Measurements from ENCODE around the gene SPI1.
"Not testable (repeated sequence)": the region's sequence is repeated elsewhere in the genome, so short reads cannot be mapped to it uniquely, and the experiment has no call there.

SPI1 gene

GRCh38 chr11:47342036-47342803 is 36.1 kb downstream of the SPI1 start:
- Histone ChIP-seq H3K36me3 (ENCODE audit: control insufficient read depth, insufficient read depth, low read length, severe bottlenecking) (no peaks in the 10 kb centered on the region), H3K27me3 (replicated peaks; ENCODE audit: control insufficient read depth, insufficient read depth, low read length) (peaks cover 25% of the 10 kb centered on the region), H3K4me3 (ENCODE audit: low read length) (no peak overlapping the region), H3K9me3 (ENCODE audit: control insufficient read depth, low read length) (no peaks in the 10 kb centered on the region), H3K4me1 (ENCODE audit: control insufficient read depth, insufficient read depth, low read length) (no peaks in the 10 kb centered on the region), H3K9ac (ENCODE audit: low read length) (no peak overlapping the region)
- DNase-seq (ENCODE audit: low read depth) = no peak

DNA sequence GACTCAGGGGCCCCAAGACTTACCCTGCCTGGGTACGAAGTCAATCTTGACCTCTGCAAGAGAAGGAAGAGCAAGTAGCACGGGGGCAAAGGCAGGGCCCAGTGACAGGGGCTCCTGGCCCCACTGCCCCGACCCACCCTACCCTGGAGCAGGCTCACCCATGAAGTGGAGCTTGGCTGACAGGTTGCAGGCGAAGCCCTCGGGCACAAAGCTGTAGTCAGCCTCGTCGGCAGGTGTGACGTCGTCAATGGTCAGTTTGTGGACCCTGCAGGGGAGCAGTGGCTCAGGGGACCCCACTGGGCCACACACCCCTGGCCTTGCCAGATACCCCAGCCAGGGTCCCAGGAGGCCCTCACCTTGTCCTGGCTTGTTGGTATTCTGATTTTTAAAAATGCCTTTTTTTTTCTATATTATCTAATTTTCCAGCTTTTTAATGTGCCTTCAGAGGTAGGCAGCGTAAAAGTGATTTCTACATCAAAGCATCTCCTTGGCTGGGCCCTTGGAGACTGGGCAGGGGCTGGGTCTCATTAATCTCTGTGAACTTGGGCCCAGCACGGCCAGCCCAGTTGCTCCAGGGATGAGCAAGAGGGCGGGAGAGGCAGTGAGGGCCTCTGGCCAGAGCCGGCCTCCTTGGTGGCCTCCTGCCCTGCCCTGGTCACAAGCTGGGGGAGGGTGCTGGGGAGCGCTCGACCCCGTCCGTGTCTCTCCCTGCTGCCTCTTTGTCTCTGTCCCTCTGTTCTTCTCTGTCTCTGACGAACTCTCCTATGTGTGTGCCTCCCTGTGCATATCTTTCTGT is 37.2 kb downstream of the SPI1 start:
- no peaks in the 10 kb centered on the region for H3K36me3 ChIP-seq (ENCODE audit: control insufficient read depth, insufficient read depth, low read length, severe bottlenecking)
- H3K27me3 ChIP-seq (replicated peaks; ENCODE audit: control insufficient read depth, insufficient read depth, low read length) = peaks cover 18% of the 10 kb centered on the region
- no peak for DNase-seq (ENCODE audit: low read depth)
- H3K4me1 ChIP-seq (ENCODE audit: control insufficient read depth, insufficient read depth, low read length) = no peaks in the 10 kb centered on the region
- no peak overlapping the region for H3K9ac ChIP-seq (ENCODE audit: low read length)
- H3K9me3 ChIP-seq (ENCODE audit: control insufficient read depth, low read length) = no peaks in the 10 kb centered on the region
- no peak overlapping the region for H3K4me3 ChIP-seq (ENCODE audit: low read length)

GRCh38 chr11:47340010-47340409 is 38.3 kb downstream of the SPI1 start:
- DNase-seq (ENCODE audit: low read depth) = no peak
- Histone ChIP-seq H3K9me3 (ENCODE audit: control insufficient read depth, low read length) (no peaks in the 10 kb centered on the region), H3K27me3 (replicated peaks; ENCODE audit: control insufficient read depth, insufficient read depth, low read length) (peaks cover 7% of the 10 kb centered on the region), H3K4me3 (ENCODE audit: low read length) (no peak overlapping the region), H3K4me1 (ENCODE audit: control insufficient read depth, insufficient read depth, low read length) (no peaks in the 10 kb centered on the region), H3K9ac (ENCODE audit: low read length) (no peak overlapping the region), H3K36me3 (ENCODE audit: control insufficient read depth, insufficient read depth, low read length, severe bottlenecking) (no peaks in the 10 kb centered on the region)

GRCh38 chr11:47338396-47339241 is 39.7 kb downstream of the SPI1 start:
- no peak overlapping the region for H3K4me3 ChIP-seq (ENCODE audit: low read length)
- H3K4me1 ChIP-seq (ENCODE audit: control insufficient read depth, insufficient read depth, low read length) = no peaks in the 10 kb centered on the region
- H3K9ac ChIP-seq (ENCODE audit: low read length) = no peak overlapping the region

GRCh38 chr11:47337229-47337924 is 41.0 kb downstream of the SPI1 start:
- Histone ChIP-seq H3K9me3 (ENCODE audit: control insufficient read depth, low read length) (no peaks in the 10 kb centered on the region), H3K4me1 (ENCODE audit: control insufficient read depth, insufficient read depth, low read length) (no peaks in the 10 kb centered on the region), H3K27me3 (replicated peaks; ENCODE audit: control insufficient read depth, insufficient read depth, low read length) (peaks cover 7% of the 10 kb centered on the region), H3K9ac (ENCODE audit: low read length) (no peak overlapping the region), H3K36me3 (ENCODE audit: control insufficient read depth, insufficient read depth, low read length, severe bottlenecking) (no peaks in the 10 kb centered on the region), H3K4me3 (ENCODE audit: low read length) (no peak overlapping the region)
- no peak for DNase-seq (ENCODE audit: low read depth)

More at GRCh38 chr11:47338396-47339241, 39.7 kb downstream of the SPI1 start:
- no peak for DNase-seq (ENCODE audit: low read depth)
- H3K27me3 ChIP-seq (replicated peaks; ENCODE audit: control insufficient read depth, insufficient read depth, low read length) = peaks cover 7% of the 10 kb centered on the region
- H3K9me3 ChIP-seq (ENCODE audit: control insufficient read depth, low read length) = no peaks in the 10 kb centered on the region
- no peaks in the 10 kb centered on the region for H3K36me3 ChIP-seq (ENCODE audit: control insufficient read depth, insufficient read depth, low read length, severe bottlenecking)

DNA sequence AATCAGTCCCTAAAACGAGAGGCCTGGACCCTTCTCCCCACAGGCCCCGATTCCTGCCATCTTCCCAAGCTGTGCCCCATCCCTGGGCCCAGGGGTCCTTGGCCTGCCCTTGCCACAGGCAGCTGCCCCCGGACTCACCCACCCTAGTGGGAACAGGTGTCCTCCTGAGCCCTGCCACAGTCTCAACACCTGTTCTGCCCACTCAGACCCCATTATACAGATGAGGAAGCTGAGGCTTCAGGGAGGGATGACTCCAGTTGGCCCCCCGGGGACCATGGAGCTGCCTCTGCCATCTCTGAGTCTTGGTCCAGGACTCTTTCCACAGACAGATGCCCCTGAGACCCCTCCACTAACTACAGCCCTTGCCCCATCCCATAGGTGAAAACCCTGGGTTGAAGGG is 41.8 kb downstream of the SPI1 start:
- no peak overlapping the region for H3K9ac ChIP-seq (ENCODE audit: low read length)
- no peaks in the 10 kb centered on the region for H3K36me3 ChIP-seq (ENCODE audit: control insufficient read depth, insufficient read depth, low read length, severe bottlenecking)
- no peak overlapping the region for H3K4me3 ChIP-seq (ENCODE audit: low read length)
- no peak for DNase-seq (ENCODE audit: low read depth)
- no peaks in the 10 kb centered on the region for H3K4me1 ChIP-seq (ENCODE audit: control insufficient read depth, insufficient read depth, low read length)
- H3K27me3 ChIP-seq (replicated peaks; ENCODE audit: control insufficient read depth, insufficient read depth, low read length) = peaks cover 7% of the 10 kb centered on the region
- H3K9me3 ChIP-seq (ENCODE audit: control insufficient read depth, low read length) = no peaks in the 10 kb centered on the region

- no peaks in the 10 kb centered on the region for H3K9me3 ChIP-seq (ENCODE audit: control insufficient read depth, low read length)
- H3K4me1 ChIP-seq (ENCODE audit: control insufficient read depth, insufficient read depth, low read length) = no peaks in the 10 kb centered on the region
- no peaks in the 10 kb centered on the region for H3K36me3 ChIP-seq (ENCODE audit: control insufficient read depth, insufficient read depth, low read length, severe bottlenecking)
- H3K27me3 ChIP-seq (replicated peaks; ENCODE audit: control insufficient read depth, insufficient read depth, low read length) = peaks cover 7% of the 10 kb centered on the region
- DNase-seq (ENCODE audit: low read depth) = no peak
- no peak overlapping the region for H3K4me3 ChIP-seq (ENCODE audit: low read length)
- H3K9ac ChIP-seq (ENCODE audit: low read length) = no peak overlapping the region
Observed at GRCh38 chr11:47335733-47336132, 42.6 kb downstream of the SPI1 start.

DNA sequence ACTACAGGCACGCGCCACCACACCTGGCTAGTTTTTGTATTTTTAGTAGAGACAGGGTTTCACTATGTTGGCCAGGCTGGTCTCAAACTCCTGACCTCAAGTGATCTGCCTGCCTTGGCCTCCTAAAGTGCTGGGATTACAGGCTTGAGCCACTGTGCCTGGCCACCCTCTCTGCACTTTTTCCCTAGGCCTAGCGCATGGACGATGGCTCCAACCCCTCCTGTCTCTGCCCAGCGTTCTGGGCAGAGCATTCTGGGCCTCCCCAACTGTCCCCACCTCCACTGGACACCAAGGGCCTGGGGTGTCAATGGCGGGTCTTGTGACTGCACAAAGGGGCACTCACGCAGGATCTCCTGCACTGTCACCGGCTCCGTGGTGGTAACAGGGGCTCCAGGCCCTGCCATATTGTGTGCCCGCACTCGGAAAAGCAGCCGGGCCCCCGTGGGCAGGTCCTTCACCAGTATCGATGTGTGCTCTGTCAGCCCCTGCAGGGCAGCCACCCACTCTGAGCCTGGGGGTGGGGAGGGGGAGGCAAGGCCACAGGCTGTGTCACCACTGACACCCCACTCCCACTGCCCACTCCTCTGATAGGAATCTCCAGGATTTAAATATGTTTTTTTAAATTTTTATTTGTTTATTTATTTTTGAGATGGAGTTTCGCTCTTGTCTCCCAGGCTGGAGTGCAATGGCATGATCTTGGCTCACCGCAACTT is 43.5 kb downstream of the SPI1 start:
- not testable (repeated sequence) for H3K9ac ChIP-seq (ENCODE audit: low read length); H3K4me1 ChIP-seq (ENCODE audit: control insufficient read depth, insufficient read depth, low read length); H3K4me3 ChIP-seq (ENCODE audit: low read length); H3K36me3 ChIP-seq (ENCODE audit: control insufficient read depth, insufficient read depth, low read length, severe bottlenecking); H3K9me3 ChIP-seq (ENCODE audit: control insufficient read depth, low read length); H3K27me3 ChIP-seq (replicated peaks; ENCODE audit: control insufficient read depth, insufficient read depth, low read length); DNase-seq (ENCODE audit: low read depth)

- H3K9ac ChIP-seq (ENCODE audit: low read length) = no peak overlapping the region
- H3K4me1 ChIP-seq (ENCODE audit: control insufficient read depth, insufficient read depth, low read length) = no peaks in the 10 kb centered on the region
- no peak for DNase-seq (ENCODE audit: low read depth)
- H3K4me3 ChIP-seq (ENCODE audit: low read length) = no peak overlapping the region
- no peaks in the 10 kb centered on the region for H3K36me3 ChIP-seq (ENCODE audit: control insufficient read depth, insufficient read depth, low read length, severe bottlenecking)
- H3K9me3 ChIP-seq (ENCODE audit: control insufficient read depth, low read length) = no peaks in the 10 kb centered on the region
- H3K27me3 ChIP-seq (replicated peaks; ENCODE audit: control insufficient read depth, insufficient read depth, low read length) = peaks cover 7% of the 10 kb centered on the region
Observed at GRCh38 chr11:47333886-47334443, 44.4 kb downstream of the SPI1 start.

DNA sequence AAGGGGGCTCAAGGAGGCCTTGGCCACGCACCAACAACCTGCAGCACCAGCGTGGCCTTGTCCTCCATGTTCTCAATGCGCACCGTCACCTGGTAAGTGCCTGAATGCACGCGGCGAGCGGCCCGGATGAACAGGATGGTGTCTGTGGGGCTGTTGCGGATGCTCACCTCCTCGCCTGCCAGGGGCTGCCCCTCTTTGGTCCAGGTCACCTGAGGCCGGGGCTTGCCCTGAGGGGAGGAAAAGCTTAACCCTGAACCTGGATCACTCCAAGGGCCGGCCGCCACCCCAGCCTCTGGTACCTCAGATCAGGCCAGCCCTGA is 44.9 kb downstream of the SPI1 start:
- no peak overlapping the region for H3K4me3 ChIP-seq (ENCODE audit: low read length)
- no peaks in the 10 kb centered on the region for H3K4me1 ChIP-seq (ENCODE audit: control insufficient read depth, insufficient read depth, low read length)
- no peaks in the 10 kb centered on the region for H3K9me3 ChIP-seq (ENCODE audit: control insufficient read depth, low read length)
- no peaks in the 10 kb centered on the region for H3K36me3 ChIP-seq (ENCODE audit: control insufficient read depth, insufficient read depth, low read length, severe bottlenecking)
- H3K9ac ChIP-seq (ENCODE audit: low read length) = no peak overlapping the region
- H3K27me3 ChIP-seq (replicated peaks; ENCODE audit: control insufficient read depth, insufficient read depth, low read length) = peaks cover 7% of the 10 kb centered on the region
- no peak for DNase-seq (ENCODE audit: low read depth)

All from adipocyte (in vitro differentiated cells).